ENCODE results near the gene SCAMP1.

Gene SCAMP1

GRCh38 chr5:78522476-78523260 is 162.3 kb downstream of the SCAMP1 start:
- CTCF ChIA-PET, result interaction anchor here (1.3 to 2.4 kb wide), 2 partner anchors 11 to 19 kb away, joined by 5 to 13 read pairs; no protein-coding TSS in a partner anchor
- Histone ChIP-seq H3K4me3 (ENCODE audit: low read depth, low read length) (no peak overlapping the region), H3K36me3 (ENCODE audit: control insufficient read depth in 2 of 2, insufficient read depth in 1 of 2, low read length in 2 of 2) (no peaks in the 10 kb centered on the region), H3K27ac (ENCODE audit: extremely low read depth, low read depth, low read length) (no peak overlapping the region), H3K9me3 (ENCODE audit: control insufficient read depth, insufficient read depth, low read depth, low read length) (no peaks in the 10 kb centered on the region), H3K4me1 (ENCODE audit: control insufficient read depth, insufficient read depth, low read length) (peaks cover 18% of the 10 kb centered on the region)
- POLR2A ChIA-PET, result no interaction called here
- no peak for TF ChIP-seq ZNF707 (tag by site-specific recombination; IDR thresholded peaks at IDR 0.05)
- peak; percentile 56 for TF ChIP-seq ZIC2 (tag by site-specific recombination; IDR thresholded peaks at IDR 0.05)

- CTCF ChIA-PET, result no interaction called here
- POLR2A ChIA-PET, result no interaction called here
- no peaks in the 10 kb centered on the region for H3K9me3 ChIP-seq (ENCODE audit: control insufficient read depth, insufficient read depth, low read depth, low read length)
- H3K4me1 ChIP-seq (ENCODE audit: control insufficient read depth, insufficient read depth, low read length), result peaks cover 18% of the 10 kb centered on the region
- TF ChIP-seq ZNF677 (tag by site-specific recombination; IDR thresholded peaks at IDR 0.05) (no peak), ZFP69B (tag by site-specific recombination; IDR thresholded peaks at IDR 0.05) (no peak), ZEB2 (tag by site-specific recombination; IDR thresholded peaks at IDR 0.05) (no peak), ZNF433 (tag by site-specific recombination; IDR thresholded peaks at IDR 0.05; ENCODE audit: low read depth) (no peak)
- H3K4me3 ChIP-seq (ENCODE audit: low read depth, low read length), result no peak overlapping the region
- no peaks in the 10 kb centered on the region for H3K36me3 ChIP-seq (ENCODE audit: control insufficient read depth in 2 of 2, insufficient read depth in 1 of 2, low read length in 2 of 2)
- no peak overlapping the region for H3K27ac ChIP-seq (ENCODE audit: extremely low read depth, low read depth, low read length)
Observed at GRCh38 chr5:78523314-78524193, 163.1 kb downstream of the SCAMP1 start.

GRCh38 chr5:78526049-78526525 is 165.7 kb downstream of the SCAMP1 start:
- no peak overlapping the region for H3K27ac ChIP-seq (ENCODE audit: extremely low read depth, low read depth, low read length)
- ChIA-PET POLR2A (no interaction called here), CTCF (interaction anchor here (0.9 to 2.4 kb wide), 3 partner anchors 12 to 59 kb away, joined by 3 to 7 read pairs (median 5); no protein-coding TSS in a partner anchor)

GRCh38 chr5:78527054-78527859 is 166.8 kb downstream of the SCAMP1 start:
- TF ChIP-seq ZNF362 (tag by site-specific recombination; IDR thresholded peaks at IDR 0.05) (peak; percentile 75; the same call in 1 of the 2 replicates), GLIS1 (tag by site-specific recombination; IDR thresholded peaks at IDR 0.05) (peak; percentile 84), TRIM28 (IDR thresholded peaks at IDR 0.05; ENCODE audit: borderline replicate concordance, low read length) (peak; percentile 69), ZFP3 (tag by site-specific recombination; IDR thresholded peaks at IDR 0.05; ENCODE audit: low read depth) (no peak), MYNN (tag by site-specific recombination; IDR thresholded peaks at IDR 0.05; ENCODE audit: borderline replicate concordance) (peak; percentile 44; the same call in 1 of the 2 replicates), ZNF341 (tag by site-specific recombination; IDR thresholded peaks at IDR 0.05; ENCODE audit: low read depth) (0 out of 2 replicates have a peak, but pooled peaks have one; percentile 30)
- CTCF ChIA-PET, result interaction anchor here (0.6 to 2.4 kb wide), 5 partner anchors 10 to 1035 kb away, joined by 3 to 7 read pairs (median 5); no protein-coding TSS in a partner anchor
- POLR2A ChIA-PET, result interaction anchor here (0.6 kb wide), 1 partner anchor 10 kb away, joined by 3 read pairs; no protein-coding TSS in a partner anchor

More at GRCh38 chr5:78526049-78526525, 165.7 kb downstream of the SCAMP1 start:
- H3K9me3 ChIP-seq (ENCODE audit: control insufficient read depth, insufficient read depth, low read depth, low read length), result no peaks in the 10 kb centered on the region
- no peaks in the 10 kb centered on the region for H3K36me3 ChIP-seq (ENCODE audit: control insufficient read depth in 2 of 2, insufficient read depth in 1 of 2, low read length in 2 of 2)
- TF ChIP-seq ZNF561 (tag by site-specific recombination; IDR thresholded peaks at IDR 0.05; ENCODE audit: borderline replicate concordance) (no peak), IKZF3 (tag by site-specific recombination; IDR thresholded peaks at IDR 0.05) (no peak), ZNF580 (tag by site-specific recombination; IDR thresholded peaks at IDR 0.05) (no peak), BCL11A (tag by site-specific recombination; IDR thresholded peaks at IDR 0.05; ENCODE audit: low read depth) (no peak), HOXD13 (CRISPR knock-in tag; IDR thresholded peaks at IDR 0.05; ENCODE audit: borderline replicate concordance) (no peak)
- H3K4me1 ChIP-seq (ENCODE audit: control insufficient read depth, insufficient read depth, low read length), result peaks cover 18% of the 10 kb centered on the region
- H3K4me3 ChIP-seq (ENCODE audit: low read depth, low read length), result no peak overlapping the region

More at GRCh38 chr5:78527054-78527859, 166.8 kb downstream of the SCAMP1 start:
- H3K4me1 ChIP-seq (ENCODE audit: control insufficient read depth, insufficient read depth, low read length), result peaks cover 11% of the 10 kb centered on the region
- H3K36me3 ChIP-seq (ENCODE audit: control insufficient read depth in 2 of 2, insufficient read depth in 1 of 2, low read length in 2 of 2), result no peaks in the 10 kb centered on the region
- H3K9me3 ChIP-seq (ENCODE audit: control insufficient read depth, insufficient read depth, low read depth, low read length), result no peaks in the 10 kb centered on the region
- H3K4me3 ChIP-seq (ENCODE audit: low read depth, low read length), result no peak overlapping the region
- H3K27ac ChIP-seq (ENCODE audit: extremely low read depth, low read depth, low read length), result no peak overlapping the region
